Activated CD4-positive, alpha-beta T cell treated with anti-CD3 and anti-CD28 coated beads, Interleukin-2, amount 10 ng/mL, durations not matched to agents 24 days and 14 days (primary cell): ENCODE data around the gene TMEM170B. TPM values are rescaled to one million over a fixed set of nuclear protein-coding genes. Genes with fewer than 3 reads are reported as not detected.

Experiments
- DNase-seq: peaks from one replicate; pipeline ENCODE4 v3.0.0; 2022
- H3K27ac Mint-ChIP-seq: one replicate; pipeline ENCODE4 v1.8.0; 2022; ENCODE audit warnings: mild to moderate bottlenecking, mixed read lengths
- H3K27me3 Mint-ChIP-seq: one replicate; pipeline ENCODE4 v1.8.0; 2022; ENCODE audit warnings: mixed read lengths
- H3K36me3 Mint-ChIP-seq: one replicate; pipeline ENCODE4 v1.8.0; 2022; ENCODE audit warnings: low read depth, mild to moderate bottlenecking, mixed read lengths
- H3K4me1 Mint-ChIP-seq: one replicate; pipeline ENCODE4 v1.8.0; 2021; ENCODE audit warnings: mixed read lengths
- H3K4me3 Mint-ChIP-seq: one replicate; pipeline ENCODE4 v1.8.0; 2022; ENCODE audit warnings: mild to moderate bottlenecking, moderate library complexity, mixed read lengths
- H3K9me3 Mint-ChIP-seq: one replicate; pipeline ENCODE4 v1.8.0; 2021; ENCODE audit warnings: mixed read lengths
- intact Hi-C: fragments of 100-400 bp; cut with micrococcal nuclease; formaldehyde crosslinking; loops from one replicate; pipeline ENCODE4 v1.15.1; 2023
- total RNA-seq: library from RNA; stranded (reverse); gene quantifications from 2 replicates; pipeline ENCODE4 v1.2.3, GENCODE V29; 2022

The TMEM170B gene
- total RNA-seq, 1 donor from 2014 or later = 0.72 TPM

- Mint-ChIP-seq H3K27ac (no peak overlapping the region), H3K9me3 (no peaks in the 10 kb centered on the region), H3K4me1 (no peaks in the 10 kb centered on the region), H3K27me3 (peaks cover 34% of the 10 kb centered on the region), H3K4me3 (no peak overlapping the region), H3K36me3 (no peaks in the 10 kb centered on the region)
- no peak for DNase-seq
- intact Hi-C loops = no loop called here
These were observed 28.1 kb upstream of the TMEM170B start for GRCh38 chr6:11509471-11509870.

GRCh38 chr6:11514672-11515071 is 22.9 kb upstream of the TMEM170B start:
- no peak for DNase-seq
- intact Hi-C loops = no loop called here
- Mint-ChIP-seq H3K4me3 (no peak overlapping the region), H3K4me1 (no peaks in the 10 kb centered on the region), H3K36me3 (no peaks in the 10 kb centered on the region), H3K27ac (no peak overlapping the region), H3K27me3 (peaks cover 31% of the 10 kb centered on the region), H3K9me3 (peaks cover 4% of the 10 kb centered on the region)

GRCh38 chr6:11515763-11516162 is 21.8 kb upstream of the TMEM170B start:
- Mint-ChIP-seq H3K4me3 (no peak overlapping the region), H3K27ac (no peak overlapping the region), H3K4me1 (no peaks in the 10 kb centered on the region), H3K27me3 (peaks cover 30% of the 10 kb centered on the region), H3K9me3 (peaks cover 4% of the 10 kb centered on the region), H3K36me3 (no peaks in the 10 kb centered on the region)
- intact Hi-C loops = no loop called here
- no peak for DNase-seq

- Mint-ChIP-seq H3K4me3 (no peak overlapping the region), H3K4me1 (no peaks in the 10 kb centered on the region), H3K27me3 (peaks cover 12% of the 10 kb centered on the region), H3K27ac (no peak overlapping the region), H3K9me3 (peaks cover 4% of the 10 kb centered on the region), H3K36me3 (no peaks in the 10 kb centered on the region)
- no peak for DNase-seq
- intact Hi-C loops = no loop called here
These were observed 14.5 kb upstream of the TMEM170B start for GRCh38 chr6:11522812-11523605.

- no peak overlapping the region for H3K27ac Mint-ChIP-seq
- H3K4me1 Mint-ChIP-seq = no peaks in the 10 kb centered on the region
- DNase-seq = no peak
- H3K4me3 Mint-ChIP-seq = no peak overlapping the region
- H3K36me3 Mint-ChIP-seq = no peaks in the 10 kb centered on the region
- H3K9me3 Mint-ChIP-seq = peaks cover 3% of the 10 kb centered on the region
- intact Hi-C loops = no loop called here
- peaks cover 23% of the 10 kb centered on the region for H3K27me3 Mint-ChIP-seq
These were observed 11.9 kb upstream of the TMEM170B start for GRCh38 chr6:11525468-11526155.

- H3K27ac Mint-ChIP-seq = no peak overlapping the region
- peaks cover 3% of the 10 kb centered on the region for H3K9me3 Mint-ChIP-seq
- H3K36me3 Mint-ChIP-seq = no peaks in the 10 kb centered on the region
- DNase-seq = no peak
- H3K4me3 Mint-ChIP-seq = no peak overlapping the region
- H3K27me3 Mint-ChIP-seq = peaks cover 21% of the 10 kb centered on the region
- intact Hi-C loops = no loop called here
- no peaks in the 10 kb centered on the region for H3K4me1 Mint-ChIP-seq
These were observed 11.4 kb upstream of the TMEM170B start for GRCh38 chr6:11526156-11526505.

- Mint-ChIP-seq H3K4me3 (no peak overlapping the region), H3K27ac (no peak overlapping the region), H3K27me3 (peaks cover 28% of the 10 kb centered on the region), H3K4me1 (no peaks in the 10 kb centered on the region), H3K36me3 (no peaks in the 10 kb centered on the region), H3K9me3 (peaks cover 3% of the 10 kb centered on the region)
- DNase-seq = no peak
- intact Hi-C loops = no loop called here
These were observed 10.2 kb upstream of the TMEM170B start for GRCh38 chr6:11527274-11527870.

GRCh38 chr6:11528996-11529395 is 8.6 kb upstream of the TMEM170B start:
- no peaks in the 10 kb centered on the region for H3K4me1 Mint-ChIP-seq
- H3K27ac Mint-ChIP-seq = no peak overlapping the region
- peaks cover 33% of the 10 kb centered on the region for H3K27me3 Mint-ChIP-seq
- H3K36me3 Mint-ChIP-seq = no peaks in the 10 kb centered on the region
- H3K9me3 Mint-ChIP-seq = peaks cover 3% of the 10 kb centered on the region
- intact Hi-C loops = no loop called here
- H3K4me3 Mint-ChIP-seq = no peak overlapping the region
- no peak for DNase-seq

GRCh38 chr6:11532097-11532496 is 5.5 kb upstream of the TMEM170B start:
- Mint-ChIP-seq H3K36me3 (no peaks in the 10 kb centered on the region), H3K27ac (no peak overlapping the region), H3K4me1 (peaks cover 3% of the 10 kb centered on the region), H3K27me3 (peaks cover 57% of the 10 kb centered on the region), H3K4me3 (no peak overlapping the region), H3K9me3 (peaks cover 3% of the 10 kb centered on the region)
- no peak for DNase-seq
- intact Hi-C loops = no loop called here

GRCh38 chr6:11534561-11534960 is 3.0 kb upstream of the TMEM170B start:
- no peaks in the 10 kb centered on the region for H3K9me3 Mint-ChIP-seq
- no peak for DNase-seq
- H3K36me3 Mint-ChIP-seq = no peaks in the 10 kb centered on the region
- peaks cover 56% of the 10 kb centered on the region for H3K27me3 Mint-ChIP-seq
- intact Hi-C loops = no loop called here
- peaks cover 4% of the 10 kb centered on the region for H3K4me1 Mint-ChIP-seq
- H3K4me3 Mint-ChIP-seq = no peak overlapping the region
- H3K27ac Mint-ChIP-seq = no peak overlapping the region

GRCh38 chr6:11535801-11536230 is 1.7 kb upstream of the TMEM170B start:
- Mint-ChIP-seq H3K4me1 (peaks cover 4% of the 10 kb centered on the region), H3K27me3 (peaks cover 62% of the 10 kb centered on the region), H3K27ac (no peak overlapping the region), H3K4me3 (peak overlapping the region; percentile 5), H3K9me3 (no peaks in the 10 kb centered on the region), H3K36me3 (no peaks in the 10 kb centered on the region)
- intact Hi-C loops = no loop called here
- DNase-seq = no peak

GRCh38 chr6:11536795-11537194 is 754 bp upstream of the TMEM170B start:
- Mint-ChIP-seq H3K4me1 (peaks cover 4% of the 10 kb centered on the region), H3K36me3 (no peaks in the 10 kb centered on the region)
- intact Hi-C loops = loop anchor here (1.0 kb wide), 1 partner anchor 443 kb away; the partner anchor contains the start of gene SMIM13

GRCh38 chr6:11538052-11538818 is 686 bp downstream of the TMEM170B start:
- Mint-ChIP-seq H3K27me3 (peaks cover 58% of the 10 kb centered on the region), H3K9me3 (no peaks in the 10 kb centered on the region), H3K27ac (peak overlapping the region; percentile 42), H3K36me3 (no peaks in the 10 kb centered on the region), H3K4me3 (peak overlapping the region; percentile 74), H3K4me1 (peaks cover 4% of the 10 kb centered on the region)
- intact Hi-C loops = no loop called here
- DNase-seq = peak; percentile 71

More at GRCh38 chr6:11536795-11537194, 754 bp upstream of the TMEM170B start:
- peak overlapping the region; percentile 85 for H3K4me3 Mint-ChIP-seq
- DNase-seq = peak; percentile 63
- no peak overlapping the region for H3K27ac Mint-ChIP-seq
- H3K9me3 Mint-ChIP-seq = no peaks in the 10 kb centered on the region
- peaks cover 64% of the 10 kb centered on the region for H3K27me3 Mint-ChIP-seq
